SU-DHL-6 (cell line): ENCODE results near the gene YTHDC2.

Experiments used
- EZH2phosphoT487 ChIP-seq: fragments of 200-600 bp; sonication (generic), shearing (Covaris generic); conservative IDR thresholded peaks from 2 replicates; pipeline ENCODE4 v1.6.1; 2018; ENCODE audit warnings: mild to moderate bottlenecking, antibody characterized with exemption, low read length, moderate library complexity, mixed read lengths
- TF ChIP-seq, protein P1 (sequence below): fragments of 200-600 bp; sonication (generic); IDR thresholded peaks from one replicate; pipeline ENCODE4 v1.5.1; 2017; ENCODE audit warnings: antibody characterized with exemption, mild to moderate bottlenecking, low read length, moderate library complexity; ENCODE audit not compliant: insufficient read depth, poor library complexity, severe bottlenecking

- TF ChIP-seq, protein P1, sequence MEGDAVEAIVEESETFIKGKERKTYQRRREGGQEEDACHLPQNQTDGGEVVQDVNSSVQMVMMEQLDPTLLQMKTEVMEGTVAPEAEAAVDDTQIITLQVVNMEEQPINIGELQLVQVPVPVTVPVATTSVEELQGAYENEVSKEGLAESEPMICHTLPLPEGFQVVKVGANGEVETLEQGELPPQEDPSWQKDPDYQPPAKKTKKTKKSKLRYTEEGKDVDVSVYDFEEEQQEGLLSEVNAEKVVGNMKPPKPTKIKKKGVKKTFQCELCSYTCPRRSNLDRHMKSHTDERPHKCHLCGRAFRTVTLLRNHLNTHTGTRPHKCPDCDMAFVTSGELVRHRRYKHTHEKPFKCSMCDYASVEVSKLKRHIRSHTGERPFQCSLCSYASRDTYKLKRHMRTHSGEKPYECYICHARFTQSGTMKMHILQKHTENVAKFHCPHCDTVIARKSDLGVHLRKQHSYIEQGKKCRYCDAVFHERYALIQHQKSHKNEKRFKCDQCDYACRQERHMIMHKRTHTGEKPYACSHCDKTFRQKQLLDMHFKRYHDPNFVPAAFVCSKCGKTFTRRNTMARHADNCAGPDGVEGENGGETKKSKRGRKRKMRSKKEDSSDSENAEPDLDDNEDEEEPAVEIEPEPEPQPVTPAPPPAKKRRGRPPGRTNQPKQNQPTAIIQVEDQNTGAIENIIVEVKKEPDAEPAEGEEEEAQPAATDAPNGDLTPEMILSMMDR: no peak
- TF ChIP-seq EZH2phosphoT487: no peak
These were observed 11.4 kb downstream of the YTHDC2 start for GRCh38 chr5:113524927-113525326.
